ENCODE measurements around the gene CDC42SE2.

CDC42SE2 gene

DNA sequence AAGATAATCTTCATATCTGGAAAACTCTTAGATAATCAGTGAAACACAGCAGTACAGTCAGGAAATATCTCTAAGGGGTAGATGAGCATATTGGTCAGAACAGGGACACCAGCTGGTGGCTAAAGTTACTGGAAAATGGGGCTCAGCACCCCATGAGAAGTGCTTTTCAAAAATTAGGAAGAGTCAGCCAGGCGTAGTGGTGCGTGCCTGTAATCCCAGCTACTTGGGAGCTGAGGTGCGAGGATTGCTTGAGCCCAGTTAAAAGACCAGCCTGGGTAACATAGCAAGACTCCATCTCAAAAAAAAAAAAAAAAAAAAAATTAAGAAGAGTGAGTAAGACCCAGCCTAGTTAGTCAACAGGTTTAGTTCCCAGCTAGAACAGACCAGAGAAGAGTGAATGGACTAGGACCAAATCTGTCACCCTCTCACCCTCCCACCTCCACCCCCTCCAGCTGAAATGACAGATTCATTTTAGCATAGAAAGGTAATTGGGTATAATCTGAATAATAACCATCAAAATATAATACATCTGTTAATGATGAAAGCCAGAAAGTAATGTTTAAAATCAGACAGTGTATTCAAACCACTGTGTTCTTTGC is 120.9 kb downstream of the CDC42SE2 start:
- Histone ChIP-seq H4K20me1 (ENCODE audit: insufficient read depth, low read length) (peaks cover 72% of the 10 kb centered on the region), H3K4me1 (ENCODE audit: low read length) (peaks cover 95% of the 10 kb centered on the region), H3K9me3 (ENCODE audit: insufficient read depth, low read length) (no peaks in the 10 kb centered on the region), H3K27ac (ENCODE audit: low read length) (peak overlapping the region; percentile 43), H3K36me3 (replicated peaks; ENCODE audit: low read depth, low read length) (peaks cover 17% of the 10 kb centered on the region), H3K4me3 (ENCODE audit: low read length) (no peak overlapping the region), H3K79me2 (ENCODE audit: low read length) (peaks cover 100% of the 10 kb centered on the region), H3K4me2 (ENCODE audit: low read length) (0 out of 2 replicates have a peak overlapping the region, but pooled peaks have one; percentile 9), H3K9ac (ENCODE audit: low read length) (no peak overlapping the region), H3K27me3 (ENCODE audit: low read depth, low read length) (no peaks in the 10 kb centered on the region), H2AFZ (ENCODE audit: low read depth, low read length) (no peak overlapping the region)
- TF ChIP-seq, protein P1, sequence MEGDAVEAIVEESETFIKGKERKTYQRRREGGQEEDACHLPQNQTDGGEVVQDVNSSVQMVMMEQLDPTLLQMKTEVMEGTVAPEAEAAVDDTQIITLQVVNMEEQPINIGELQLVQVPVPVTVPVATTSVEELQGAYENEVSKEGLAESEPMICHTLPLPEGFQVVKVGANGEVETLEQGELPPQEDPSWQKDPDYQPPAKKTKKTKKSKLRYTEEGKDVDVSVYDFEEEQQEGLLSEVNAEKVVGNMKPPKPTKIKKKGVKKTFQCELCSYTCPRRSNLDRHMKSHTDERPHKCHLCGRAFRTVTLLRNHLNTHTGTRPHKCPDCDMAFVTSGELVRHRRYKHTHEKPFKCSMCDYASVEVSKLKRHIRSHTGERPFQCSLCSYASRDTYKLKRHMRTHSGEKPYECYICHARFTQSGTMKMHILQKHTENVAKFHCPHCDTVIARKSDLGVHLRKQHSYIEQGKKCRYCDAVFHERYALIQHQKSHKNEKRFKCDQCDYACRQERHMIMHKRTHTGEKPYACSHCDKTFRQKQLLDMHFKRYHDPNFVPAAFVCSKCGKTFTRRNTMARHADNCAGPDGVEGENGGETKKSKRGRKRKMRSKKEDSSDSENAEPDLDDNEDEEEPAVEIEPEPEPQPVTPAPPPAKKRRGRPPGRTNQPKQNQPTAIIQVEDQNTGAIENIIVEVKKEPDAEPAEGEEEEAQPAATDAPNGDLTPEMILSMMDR (IDR thresholded peaks at IDR 0.05; ENCODE audit: low read depth, low read length) = no peak
- no peak for TF ChIP-seq EZH2phosphoT487 (IDR thresholded peaks at IDR 0.05; ENCODE audit: low read depth)

DNA sequence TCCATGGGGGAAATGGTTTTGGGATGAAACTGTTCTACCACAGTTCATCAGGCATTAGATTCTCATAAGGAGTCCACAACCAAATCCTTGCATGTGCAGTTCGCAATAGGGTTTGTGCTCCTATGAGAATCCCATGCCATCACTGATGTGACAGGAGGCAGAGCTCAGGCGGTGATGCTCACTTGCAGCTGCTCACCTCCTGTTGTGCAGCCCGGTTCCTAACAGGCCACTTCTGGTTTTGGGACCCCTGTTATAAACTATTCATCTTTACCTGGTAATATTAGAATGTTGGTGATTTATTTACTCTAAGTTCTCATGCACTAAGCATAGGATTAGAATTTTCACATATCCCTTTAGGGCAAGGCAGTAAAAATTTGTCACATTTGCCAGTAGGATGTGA is 122.3 kb downstream of the CDC42SE2 start:
- H3K4me2 ChIP-seq (ENCODE audit: low read length) = no peak overlapping the region
- TF ChIP-seq, protein P1 (IDR thresholded peaks at IDR 0.05; ENCODE audit: low read depth, low read length) = no peak
- TF ChIP-seq EZH2phosphoT487 (IDR thresholded peaks at IDR 0.05; ENCODE audit: low read depth) = no peak
- H3K79me2 ChIP-seq (ENCODE audit: low read length) = peaks cover 100% of the 10 kb centered on the region
- peaks cover 89% of the 10 kb centered on the region for H3K4me1 ChIP-seq (ENCODE audit: low read length)
- no peak overlapping the region for H2AFZ ChIP-seq (ENCODE audit: low read depth, low read length)
- peaks cover 66% of the 10 kb centered on the region for H4K20me1 ChIP-seq (ENCODE audit: insufficient read depth, low read length)
- no peak overlapping the region for H3K4me3 ChIP-seq (ENCODE audit: low read length)
- no peak overlapping the region for H3K9ac ChIP-seq (ENCODE audit: low read length)
- peaks cover 22% of the 10 kb centered on the region for H3K36me3 ChIP-seq (replicated peaks; ENCODE audit: low read depth, low read length)
- peak overlapping the region; percentile 92; the same call in 1 of the 2 replicates for H3K27ac ChIP-seq (ENCODE audit: low read length)
- no peaks in the 10 kb centered on the region for H3K9me3 ChIP-seq (ENCODE audit: insufficient read depth, low read length)
- H3K27me3 ChIP-seq (ENCODE audit: low read depth, low read length) = no peaks in the 10 kb centered on the region

DNA sequence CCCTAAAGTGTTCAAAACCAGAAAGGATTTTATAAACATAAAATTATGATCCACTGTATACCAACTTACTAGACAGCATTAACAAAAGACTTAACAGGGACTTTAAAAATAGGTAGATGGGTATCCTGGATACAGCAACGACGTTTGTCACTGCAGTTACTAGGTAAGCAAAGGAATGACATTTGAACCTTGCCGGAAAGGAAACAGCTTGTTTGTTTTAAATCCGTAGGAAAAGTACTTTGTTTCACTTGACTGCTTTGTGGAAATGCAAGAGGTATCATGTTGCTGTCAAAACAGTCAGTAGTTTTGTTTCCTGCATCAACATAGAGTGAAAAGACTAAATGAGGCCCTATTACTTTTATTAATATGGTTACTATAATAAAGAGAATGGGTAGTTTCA is 122.9 kb downstream of the CDC42SE2 start:
- no peak overlapping the region for H3K9ac ChIP-seq (ENCODE audit: low read length)
- peaks cover 22% of the 10 kb centered on the region for H3K36me3 ChIP-seq (replicated peaks; ENCODE audit: low read depth, low read length)
- H3K79me2 ChIP-seq (ENCODE audit: low read length) = peaks cover 100% of the 10 kb centered on the region
- no peaks in the 10 kb centered on the region for H3K9me3 ChIP-seq (ENCODE audit: insufficient read depth, low read length)
- TF ChIP-seq, protein P1 (IDR thresholded peaks at IDR 0.05; ENCODE audit: low read depth, low read length) = no peak
- TF ChIP-seq EZH2phosphoT487 (IDR thresholded peaks at IDR 0.05; ENCODE audit: low read depth) = no peak
- H3K27me3 ChIP-seq (ENCODE audit: low read depth, low read length) = no peaks in the 10 kb centered on the region
- H3K4me1 ChIP-seq (ENCODE audit: low read length) = peaks cover 85% of the 10 kb centered on the region
- peaks cover 61% of the 10 kb centered on the region for H4K20me1 ChIP-seq (ENCODE audit: insufficient read depth, low read length)
- H3K27ac ChIP-seq (ENCODE audit: low read length) = peak overlapping the region; percentile 92; the same call in 1 of the 2 replicates
- no peak overlapping the region for H2AFZ ChIP-seq (ENCODE audit: low read depth, low read length)
- H3K4me2 ChIP-seq (ENCODE audit: low read length) = no peak overlapping the region
- no peak overlapping the region for H3K4me3 ChIP-seq (ENCODE audit: low read length)

DNA sequence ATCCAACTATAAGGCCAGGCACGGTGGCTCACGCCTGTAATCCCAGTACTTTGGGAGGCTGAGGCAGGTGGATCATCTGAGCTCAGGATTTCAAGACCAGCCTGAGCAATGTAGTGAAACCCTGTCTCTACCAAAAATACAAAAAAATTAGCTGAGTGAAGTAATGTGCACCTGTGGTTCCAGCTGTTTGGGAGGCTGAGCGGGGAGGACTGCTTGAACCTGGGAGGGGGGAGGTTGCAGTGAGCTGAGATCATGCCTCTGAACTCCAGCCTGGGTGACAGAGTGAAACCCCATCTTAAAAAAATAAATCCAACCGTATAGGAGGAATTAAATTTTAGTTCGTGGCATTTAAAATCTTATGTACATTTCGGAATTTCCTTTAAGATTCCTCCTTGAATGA is 123.4 kb downstream of the CDC42SE2 start:
- peaks cover 85% of the 10 kb centered on the region for H3K4me1 ChIP-seq (ENCODE audit: low read length)
- H4K20me1 ChIP-seq (ENCODE audit: insufficient read depth, low read length) = peaks cover 57% of the 10 kb centered on the region
- H3K4me2 ChIP-seq (ENCODE audit: low read length) = 0 out of 2 replicates have a peak overlapping the region, but pooled peaks have one; percentile 50
- peaks cover 100% of the 10 kb centered on the region for H3K79me2 ChIP-seq (ENCODE audit: low read length)
- no peaks in the 10 kb centered on the region for H3K27me3 ChIP-seq (ENCODE audit: low read depth, low read length)
- no peaks in the 10 kb centered on the region for H3K9me3 ChIP-seq (ENCODE audit: insufficient read depth, low read length)
- no peak overlapping the region for H2AFZ ChIP-seq (ENCODE audit: low read depth, low read length)
- no peak overlapping the region for H3K4me3 ChIP-seq (ENCODE audit: low read length)
- peaks cover 22% of the 10 kb centered on the region for H3K36me3 ChIP-seq (replicated peaks; ENCODE audit: low read depth, low read length)
- H3K27ac ChIP-seq (ENCODE audit: low read length) = peak overlapping the region; percentile 92
- no peak overlapping the region for H3K9ac ChIP-seq (ENCODE audit: low read length)
- TF ChIP-seq EZH2phosphoT487 (IDR thresholded peaks at IDR 0.05; ENCODE audit: low read depth) = no peak
- TF ChIP-seq, protein P1 (IDR thresholded peaks at IDR 0.05; ENCODE audit: low read depth, low read length) = no peak
